H1 (cell line): Measurements from ENCODE around the gene FRY. TPM values are rescaled to one million over a fixed set of nuclear protein-coding genes. Genes with fewer than 3 reads are reported as not detected.

Experiments used
- CTCF ChIA-PET: fragments of 300-600 bp; sonication (Branson Sonifier 250); formaldehyde crosslinking; loops from one replicate; lab custom pipeline; 2021; ENCODE audit not compliant: partially characterized antibody; lab: Charles Lee
- POLR2A ChIA-PET: fragments of 300-600 bp; sonication (Branson Sonifier 250); formaldehyde crosslinking; loops from one replicate; lab custom pipeline; 2021; ENCODE audit warnings: inconsistent platforms; ENCODE audit not compliant: partially characterized antibody; lab: Charles Lee
- DNase-seq, 2 experiments: peaks; one replicate each; pipeline versions ENCODE4 v3.0.0 to v3.0.0-alpha.2; 2010 to 2022; ENCODE audit warnings: low spot score in 2 of 2, low read depth in 1 of 2, mixed read lengths in 1 of 2
- FAIRE-seq: peaks from 2 replicates; lab custom pipeline; 2011; peaks lifted over from hg19 to GRCh38; lab: Jason Lieb, UNC
- H2AFZ ChIP-seq: 2 replicates; pipeline ENCODE4 v1.8.1; 2012; ENCODE audit warnings: low read length, inconsistent platforms
- H2AK5ac ChIP-seq: 2 replicates; pipeline ENCODE4 v1.6.1; 2013; ENCODE audit warnings: low read depth, low read length
- H2BK120ac ChIP-seq: replicated peaks from 2 replicates; pipeline ENCODE3; 2013; ENCODE audit warnings: low read depth, low read length, inconsistent platforms
- H2BK12ac ChIP-seq: 2 replicates; pipeline ENCODE4 v1.6.1; 2013; ENCODE audit warnings: low read depth, low read length
- H2BK15ac ChIP-seq: 2 replicates; pipeline ENCODE4 v1.6.1; 2013; ENCODE audit warnings: low read length
- H2BK20ac ChIP-seq: 2 replicates; pipeline ENCODE4 v1.6.1; 2013; ENCODE audit warnings: low read length
- H2BK5ac ChIP-seq: 2 replicates; pipeline ENCODE4 v1.6.1; 2013; ENCODE audit warnings: low read depth, low read length
- H3K14ac ChIP-seq: 2 replicates; pipeline ENCODE4 v1.6.1; 2013; ENCODE audit warnings: inconsistent platforms; ENCODE audit not compliant: insufficient read length
- H3K18ac ChIP-seq: 2 replicates; pipeline ENCODE4 v1.6.1; 2013; ENCODE audit warnings: low read length; ENCODE audit errors: extremely low read depth
- H3K23ac ChIP-seq: 2 replicates; pipeline ENCODE4 v1.6.1; 2013; ENCODE audit warnings: inconsistent platforms; ENCODE audit not compliant: insufficient read length
- H3K23me2 ChIP-seq: 2 replicates; pipeline ENCODE4 v1.6.1; 2013; ENCODE audit warnings: low read depth, low read length
- H3K27ac ChIP-seq: 2 replicates; pipeline ENCODE4 v1.6.1; 2011; ENCODE audit warnings: low read depth, low read length, inconsistent platforms
- H3K27me3 ChIP-seq, 4 experiments: replicated peaks in 1 of 4; 1 replicate in 1 of 4; 2 replicates in 3 of 4; pipeline versions ENCODE4 v1.6.1 to v1.8.1; 2011 to 2013; ENCODE audit warnings: low read length in 3 of 4, mild to moderate bottlenecking in 3 of 4, inconsistent platforms in 2 of 4, mixed read lengths in 2 of 4, moderate library complexity in 1 of 4; ENCODE audit not compliant: control insufficient read depth in 3 of 4, insufficient read depth in 3 of 4; ENCODE audit errors: extremely low read depth in 1 of 4
- H3K36me3 ChIP-seq, 4 experiments: 2 replicates each; pipeline versions ENCODE4 v1.6.1 to v1.8.1; 2011 to 2013; ENCODE audit warnings: mild to moderate bottlenecking in 4 of 4, low read length in 3 of 4, moderate library complexity in 2 of 4, control low read depth in 1 of 4, inconsistent platforms in 1 of 4; ENCODE audit not compliant: insufficient read depth in 4 of 4, control insufficient read depth in 2 of 4
- H3K4ac ChIP-seq: replicated peaks from 2 replicates; pipeline ENCODE3; 2013; ENCODE audit warnings: low read length, low read depth, mixed read lengths, inconsistent platforms; ENCODE audit not compliant: insufficient read length
- H3K4me1 ChIP-seq, 4 experiments: replicated peaks in 1 of 4; 1 replicate in 1 of 4; 2 replicates in 3 of 4; pipeline versions ENCODE4 v1.6.1 to v1.8.1; 2011 to 2013; ENCODE audit warnings: low read length in 3 of 4, inconsistent platforms in 2 of 4, mixed read lengths in 1 of 4; ENCODE audit not compliant: insufficient read depth in 4 of 4, control insufficient read depth in 3 of 4
- H3K4me2 ChIP-seq, 2 experiments: 2 replicates each; pipeline versions ENCODE4 v1.6.1 to v1.8.1; 2011 to 2013; ENCODE audit warnings: low read depth in 2 of 2, low read length in 2 of 2, control low read depth in 1 of 2, inconsistent platforms in 1 of 2, mild to moderate bottlenecking in 1 of 2; ENCODE audit not compliant: insufficient read depth in 1 of 2
- H3K4me3 ChIP-seq, 4 experiments: fragments of 200-600, 300-600 bp in 1 of 4; sonication (generic), shearing (Covaris generic), sonication (Bioruptor Twin) in 1 of 4; 2 replicates each; pipeline versions ENCODE4 v1.5.1 to v1.8.1; 2011 to 2016; ENCODE audit warnings: low read length in 4 of 4, low read depth in 3 of 4, control low read depth in 2 of 4, inconsistent platforms in 2 of 4, mild to moderate bottlenecking in 2 of 4, mixed read lengths in 1 of 4, moderate library complexity in 1 of 4; ENCODE audit not compliant: insufficient read depth in 2 of 4; ENCODE audit errors: extremely low read depth in 1 of 4
- H3K56ac ChIP-seq: replicated peaks from 2 replicates; pipeline ENCODE3; 2013; ENCODE audit warnings: low read depth, mild to moderate bottlenecking, mixed read lengths, low read length, inconsistent platforms; ENCODE audit not compliant: insufficient read length
- H3K79me1 ChIP-seq: 2 replicates; pipeline ENCODE4 v1.6.1; 2013; ENCODE audit warnings: low read depth, low read length, control low read depth
- H3K79me2 ChIP-seq, 2 experiments: 2 replicates each; pipeline versions ENCODE4 v1.6.1 to v1.8.1; 2012 to 2013; ENCODE audit warnings: low read length in 2 of 2, mild to moderate bottlenecking in 2 of 2, inconsistent platforms in 1 of 2; ENCODE audit not compliant: insufficient read depth in 2 of 2, control insufficient read depth in 1 of 2
- H3K9ac ChIP-seq, 4 experiments: replicated peaks in 1 of 4; 1 replicate in 1 of 4; 2 replicates in 3 of 4; pipeline versions ENCODE4 v1.6.1 to v1.8.1; 2011 to 2013; ENCODE audit warnings: low read depth in 3 of 4, low read length in 3 of 4, control low read depth in 2 of 4, mild to moderate bottlenecking in 2 of 4, moderate library complexity in 2 of 4, inconsistent platforms in 1 of 4; ENCODE audit errors: extremely low read depth in 1 of 4
- H3K9me3 ChIP-seq, 2 experiments: 2 replicates each; pipeline versions ENCODE4 v1.6.1 to v1.8.1; 2012 to 2013; ENCODE audit warnings: mild to moderate bottlenecking in 2 of 2, moderate library complexity in 2 of 2, control low read depth in 1 of 2, inconsistent platforms in 1 of 2, low read depth in 1 of 2, low read length in 1 of 2, mixed read lengths in 1 of 2; ENCODE audit not compliant: insufficient read depth in 2 of 2
- H4K20me1 ChIP-seq, 2 experiments: replicated peaks in 1 of 2; 2 replicates each; pipeline versions ENCODE3 to v1.8.1; 2011 to 2013; ENCODE audit warnings: inconsistent platforms in 2 of 2, low read length in 2 of 2, mild to moderate bottlenecking in 1 of 2; ENCODE audit not compliant: insufficient read depth in 2 of 2, control insufficient read depth in 1 of 2
- H4K5ac ChIP-seq: 2 replicates; pipeline ENCODE4 v1.6.1; 2013; ENCODE audit warnings: low read length, low read depth, mixed read lengths, inconsistent platforms; ENCODE audit not compliant: insufficient read length
- H4K8ac ChIP-seq: 2 replicates; pipeline ENCODE4 v1.8.0; 2013; ENCODE audit warnings: mild to moderate bottlenecking, moderate library complexity, low read length, inconsistent platforms; ENCODE audit not compliant: insufficient read depth; ENCODE audit errors: extremely low read depth
- H4K91ac ChIP-seq: replicated peaks from 2 replicates; pipeline ENCODE3; 2013; ENCODE audit warnings: low read length, mixed read lengths, inconsistent platforms; ENCODE audit not compliant: insufficient read length
- CBX8 ChIP-seq: fragments of 300-800, 300-1000 bp; sonication (generic); IDR thresholded peaks from 2 replicates; pipeline ENCODE4 v1.7.1; 2016; ENCODE audit warnings: low read depth, low read length, borderline replicate concordance
- GABPA ChIP-seq: IDR thresholded peaks from 2 replicates; pipeline ENCODE4 v1.6.1; 2011; ENCODE audit warnings: mild to moderate bottlenecking, low read length, moderate library complexity, borderline replicate concordance; ENCODE audit not compliant: insufficient read depth
- GTF2F1 ChIP-seq: IDR thresholded peaks from 2 replicates; pipeline ENCODE4 v1.6.1; 2012; ENCODE audit warnings: low read depth, low read length, improper control_type of control experiment, borderline replicate concordance
- KDM5A ChIP-seq: fragments of 200-600 bp; IDR thresholded peaks from 2 replicates; pipeline ENCODE4 v1.7.1; 2012; ENCODE audit warnings: mild to moderate bottlenecking, low read length, inconsistent platforms, mixed read lengths
- MAFK ChIP-seq: IDR thresholded peaks from 2 replicates; pipeline ENCODE4 v1.6.1; 2012; ENCODE audit warnings: low read depth, mild to moderate bottlenecking, improper control_type of control experiment, low read length
- RAD21 ChIP-seq, 2 experiments: IDR thresholded peaks in 1 of 2; conservative IDR thresholded peaks in 1 of 2; 2 replicates each; pipeline ENCODE4 v1.6.1; 2011; ENCODE audit warnings: low read depth in 2 of 2, low read length in 2 of 2, improper control_type of control experiment in 1 of 2, inconsistent platforms in 1 of 2, mild to moderate bottlenecking in 1 of 2, moderate library complexity in 1 of 2
- RFX5 ChIP-seq: IDR thresholded peaks from 2 replicates; pipeline ENCODE4 v1.6.1; 2011; ENCODE audit warnings: low read depth, low read length, improper control_type of control experiment, borderline replicate concordance
- SIN3A ChIP-seq, 2 experiments: IDR thresholded peaks in 1 of 2; conservative IDR thresholded peaks in 1 of 2; 2 replicates each; pipeline ENCODE4 v1.6.1; 2011 to 2012; ENCODE audit warnings: low read length in 2 of 2, improper control_type of control experiment in 1 of 2, low read depth in 1 of 2, mild to moderate bottlenecking in 1 of 2
- SIX5 ChIP-seq: IDR thresholded peaks from 2 replicates; pipeline ENCODE4 v1.6.1; 2011; ENCODE audit warnings: mild to moderate bottlenecking, low read depth, low read length
- SP2 ChIP-seq: IDR thresholded peaks from 2 replicates; pipeline ENCODE4 v1.6.1; 2012; ENCODE audit warnings: mild to moderate bottlenecking, low read length, inconsistent platforms
- TBP ChIP-seq: IDR thresholded peaks from 2 replicates; pipeline ENCODE4 v1.6.1; 2011; ENCODE audit warnings: low read depth, low read length, improper control_type of control experiment
- polyA plus RNA-seq, 7 experiments: library from polyadenylated mRNA; depleted of rRNA in 3 of 7; stranded (reverse) in 5 of 7; unstranded in 2 of 7; fragments of >200 nt in 5 of 7; fragments of 200-250 nt in 2 of 7; gene quantifications; 1 replicate in 5 of 7; 2 replicates in 1 of 7; 4 replicates in 1 of 7; pipeline versions ENCODE4 v1.2.1 to v1.2.3, GENCODE V29; 2011 to 2013; ENCODE audit warnings: missing spikeins in 2 of 7, mixed read lengths in 2 of 7
- total RNA-seq: library from RNA; stranded (reverse); fragmentation: NEBNext Ultra II Directional; extraction: Animal tissue kit (Norgen Biotek cat#: 25700); gene quantifications from 2 replicates; pipeline ENCODE4 v1.2.1, GENCODE V29; 2021

The FRY gene
- total and polyA plus RNA-seq, 2 of the 8 experiments (the other 6 are each of a cell fraction or from before 2014, with no cell fraction given), result 4.3 to 9.2 TPM

GRCh38 chr13:32126756-32127155 is 95.2 kb downstream of the FRY start:
- H4K91ac ChIP-seq, result no peak overlapping the region
- H2AK5ac ChIP-seq, result no peak overlapping the region
- no peak overlapping the region for H3K23ac ChIP-seq
- no peak for FAIRE-seq
- H3K27ac ChIP-seq, result no peak overlapping the region
- H3K4me2 ChIP-seq, result no peak overlapping the region
- H3K56ac ChIP-seq, result no peak overlapping the region
- no peak overlapping the region for H2BK120ac ChIP-seq
- no peaks in the 10 kb centered on the region for H3K79me1 ChIP-seq
- H2BK20ac ChIP-seq, result no peak overlapping the region
- peaks cover 0 to 2% (median 0%) of the 10 kb centered on the region in 4 experiments; a peak in 1 of 8 replicates for H3K36me3 ChIP-seq
- no peak overlapping the region for H4K8ac ChIP-seq
- no peak overlapping the region for H2AFZ ChIP-seq
- no peaks in the 10 kb centered on the region for H3K79me2 ChIP-seq
- no peak overlapping the region for H2BK15ac ChIP-seq
- no peak overlapping the region for H2BK5ac ChIP-seq
- H3K27me3 ChIP-seq, result no peaks in the 10 kb centered on the region
- no peak overlapping the region for H3K14ac ChIP-seq
- no peak overlapping the region for H3K4ac ChIP-seq
- no peak overlapping the region for H2BK12ac ChIP-seq
- H3K23me2 ChIP-seq, result no peaks in the 10 kb centered on the region
- H4K5ac ChIP-seq, result no peak overlapping the region
- no peak overlapping the region for H3K4me3 ChIP-seq
- ChIA-PET POLR2A (no interaction called here), CTCF (no interaction called here)
- DNase-seq, result no peak
- no peaks in the 10 kb centered on the region for H3K4me1 ChIP-seq
- no peaks in the 10 kb centered on the region; a peak in 1 of 4 replicates for H3K9me3 ChIP-seq
- H3K18ac ChIP-seq, result no peak overlapping the region
- no peaks in the 10 kb centered on the region for H4K20me1 ChIP-seq
- no peak overlapping the region for H3K9ac ChIP-seq
- no peak for TF ChIP-seq RAD21 (IDR thresholded peaks at IDR 0.05 in 1 of 2, conservative IDR thresholded peaks at IDR 0.05 in 1 of 2; ENCODE audit: low read depth in 2 of 2, low read length in 2 of 2)
- no peak for TF ChIP-seq GTF2F1
- no peak for TF ChIP-seq TBP
- TF ChIP-seq RFX5, result no peak
- TF ChIP-seq SIX5, result no peak
- no peak for TF ChIP-seq SIN3A (conservative IDR thresholded peaks at IDR 0.05 in 1 of 2, IDR thresholded peaks at IDR 0.05 in 1 of 2; ENCODE audit: low read depth in 1 of 2, low read length in 2 of 2)
- no peak for TF ChIP-seq GABPA
- TF ChIP-seq SP2, result no peak
- TF ChIP-seq KDM5A, result no peak
- TF ChIP-seq CBX8, result no peak
- TF ChIP-seq MAFK, result no peak
